Colonic mucosa (tissue), 4 donors: ENCODE measurements around the gene CNRIP1. TPM values are rescaled to one million over a fixed set of nuclear protein-coding genes. Genes with fewer than 3 reads are reported as not detected.

Experiments
- DNase-seq: peaks from one replicate; pipeline ENCODE4 v3.0.0-alpha.2; 2020
- H3K27ac ChIP-seq: fragments of 200-600 bp; one replicate; pipeline ENCODE4 v1.8.0; 2021
- H3K27me3 ChIP-seq: fragments of 200-600 bp; one replicate; pipeline ENCODE4 v1.8.0; 2021
- H3K36me3 ChIP-seq: fragments of 200-600 bp; one replicate; pipeline ENCODE4 v1.8.0; 2021
- H3K4me1 ChIP-seq: fragments of 200-600 bp; one replicate; pipeline ENCODE4 v1.8.0; 2021; ENCODE audit warnings: mild to moderate bottlenecking
- H3K4me3 ChIP-seq: fragments of 200-600 bp; one replicate; pipeline ENCODE4 v1.8.0; 2021
- H3K9ac ChIP-seq, 2 donors: one replicate each; pipeline ENCODE4 v1.7.0; 2013; ENCODE audit warnings: control low read depth in 2 of 2, low read depth in 2 of 2, low read length in 2 of 2
- H3K9me3 ChIP-seq: fragments of 200-600 bp; one replicate; pipeline ENCODE4 v1.8.0; 2021
- intact Hi-C: fragments of 100-400 bp; cut with DNase I; formaldehyde crosslinking; loops from one replicate; pipeline ENCODE4 v1.14.1; 2022
- total RNA-seq, 2 donors: library from RNA; stranded (reverse); fragmentation: NEBNext Ultra II Directional in 1 of 2; extraction: Animal tissue kit (Norgen Biotek cat#: 25700) in 1 of 2; gene quantifications; one replicate each; pipeline ENCODE4 v1.2.1, GENCODE V29; 2021
- TF ChIP-seq, protein P1 (sequence below): fragments of 200-600 bp; IDR thresholded peaks from one replicate; pipeline ENCODE4 v1.8.0; 2022; ENCODE audit warnings: antibody characterized with exemption, mild to moderate bottlenecking
- donor health status: healthy.
- donor health status: DM: no; HTN: no; CAD: no.
- donor health status: DM: no; HTN: no; CAD: no.

Gene CNRIP1
- total RNA-seq, 2 donors from 2014 or later = 2.5 to 6.4 TPM

DNA sequence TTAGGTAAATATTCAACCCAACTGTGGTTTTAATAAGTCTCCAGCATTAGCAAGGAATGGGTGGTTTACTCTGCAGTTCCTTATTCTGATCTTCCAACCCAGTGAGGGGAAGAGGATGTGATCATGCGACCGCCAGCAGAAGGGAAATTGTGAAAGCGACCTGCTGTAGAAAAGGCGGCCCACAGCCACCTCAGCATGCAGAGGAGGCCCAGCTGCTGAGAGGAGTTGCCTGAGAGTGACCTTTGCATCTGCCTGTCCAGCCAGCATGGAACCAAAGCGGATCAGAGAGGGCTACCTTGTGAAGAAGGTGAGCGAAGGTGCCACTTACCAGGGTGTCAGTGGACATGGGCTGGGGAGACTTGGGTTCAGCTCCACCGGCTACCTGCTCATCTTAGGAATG, 45.3 kb upstream of the CNRIP1 start, which contains the start of gene PLEK:
Gene PLEK (plus strand): TSS at position 196 of the 400 bp plus-strand sequence. CDS start 70 bp downstream, at position 266.
- Histone ChIP-seq H3K9me3 (no peaks in the 10 kb centered on the region), H3K27ac (peak within 1 kb of the TSS; percentile 38), H3K36me3 (no peaks in the 10 kb centered on the region), H3K9ac (peak within 1 kb of the TSS; percentile 35 to 68), H3K4me1 (no peaks in the 10 kb centered on the region), H3K4me3 (peak within 1 kb of the TSS; percentile 22), H3K27me3 (no peaks in the 10 kb centered on the region)
- DNase-seq = peak; percentile 46
- TF ChIP-seq, protein P1, sequence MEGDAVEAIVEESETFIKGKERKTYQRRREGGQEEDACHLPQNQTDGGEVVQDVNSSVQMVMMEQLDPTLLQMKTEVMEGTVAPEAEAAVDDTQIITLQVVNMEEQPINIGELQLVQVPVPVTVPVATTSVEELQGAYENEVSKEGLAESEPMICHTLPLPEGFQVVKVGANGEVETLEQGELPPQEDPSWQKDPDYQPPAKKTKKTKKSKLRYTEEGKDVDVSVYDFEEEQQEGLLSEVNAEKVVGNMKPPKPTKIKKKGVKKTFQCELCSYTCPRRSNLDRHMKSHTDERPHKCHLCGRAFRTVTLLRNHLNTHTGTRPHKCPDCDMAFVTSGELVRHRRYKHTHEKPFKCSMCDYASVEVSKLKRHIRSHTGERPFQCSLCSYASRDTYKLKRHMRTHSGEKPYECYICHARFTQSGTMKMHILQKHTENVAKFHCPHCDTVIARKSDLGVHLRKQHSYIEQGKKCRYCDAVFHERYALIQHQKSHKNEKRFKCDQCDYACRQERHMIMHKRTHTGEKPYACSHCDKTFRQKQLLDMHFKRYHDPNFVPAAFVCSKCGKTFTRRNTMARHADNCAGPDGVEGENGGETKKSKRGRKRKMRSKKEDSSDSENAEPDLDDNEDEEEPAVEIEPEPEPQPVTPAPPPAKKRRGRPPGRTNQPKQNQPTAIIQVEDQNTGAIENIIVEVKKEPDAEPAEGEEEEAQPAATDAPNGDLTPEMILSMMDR = no peak
- intact Hi-C loops = loop anchor here (5.0 kb wide), 1 partner anchor 77 kb away; no protein-coding TSS in a partner anchor

DNA sequence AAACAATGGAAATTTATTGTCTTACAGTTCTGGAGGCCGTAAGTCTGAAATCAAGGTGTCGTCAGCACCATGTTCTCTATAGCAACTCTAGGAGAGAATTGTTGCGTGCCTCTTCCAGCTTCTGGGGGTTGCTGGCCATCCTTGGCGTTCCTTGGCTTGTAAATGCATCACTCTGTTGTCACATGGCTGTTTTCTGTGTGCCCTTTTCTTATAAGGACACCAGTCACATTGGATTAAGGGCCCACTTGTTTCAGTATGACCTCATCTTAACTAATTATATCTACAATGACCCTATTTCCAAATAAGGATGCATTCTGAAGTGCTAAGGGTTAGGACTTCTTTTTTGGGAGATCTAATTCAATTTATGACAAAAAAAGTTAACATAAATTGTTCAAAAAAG, 44.0 kb upstream of the CNRIP1 start:
- no peak for DNase-seq
- Histone ChIP-seq H3K36me3 (no peaks in the 10 kb centered on the region), H3K9ac (no peak overlapping the region), H3K27me3 (no peaks in the 10 kb centered on the region), H3K27ac (no peak overlapping the region), H3K4me3 (no peak overlapping the region), H3K4me1 (no peaks in the 10 kb centered on the region), H3K9me3 (no peaks in the 10 kb centered on the region)
- TF ChIP-seq, protein P1 = no peak
- intact Hi-C loops = no loop called here

DNA sequence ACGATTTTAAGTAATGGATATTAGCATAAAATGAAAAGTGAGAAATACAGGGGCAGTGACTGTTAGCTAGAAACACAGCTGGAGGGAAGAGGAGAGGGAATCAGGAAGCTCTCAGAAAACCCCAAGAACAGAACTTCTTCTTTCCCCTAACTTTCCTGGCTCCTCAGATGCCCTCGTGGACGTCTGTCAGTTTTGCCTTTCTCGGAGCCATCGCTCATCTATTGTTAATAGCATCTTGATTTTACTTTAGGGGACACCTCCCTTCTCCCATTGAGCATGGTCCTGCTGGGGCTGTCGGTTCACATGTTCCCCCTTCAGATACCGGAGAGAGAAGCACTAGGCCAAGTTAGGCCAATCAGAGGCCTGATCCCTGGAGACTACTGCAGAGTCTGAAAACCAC, 43.0 kb upstream of the CNRIP1 start:
- Histone ChIP-seq H3K4me1 (no peaks in the 10 kb centered on the region), H3K9ac (no peak overlapping the region), H3K27me3 (no peaks in the 10 kb centered on the region), H3K36me3 (no peaks in the 10 kb centered on the region), H3K9me3 (no peaks in the 10 kb centered on the region), H3K27ac (no peak overlapping the region), H3K4me3 (no peak overlapping the region)
- intact Hi-C loops = no loop called here
- no peak for DNase-seq
- TF ChIP-seq, protein P1 = no peak

DNA sequence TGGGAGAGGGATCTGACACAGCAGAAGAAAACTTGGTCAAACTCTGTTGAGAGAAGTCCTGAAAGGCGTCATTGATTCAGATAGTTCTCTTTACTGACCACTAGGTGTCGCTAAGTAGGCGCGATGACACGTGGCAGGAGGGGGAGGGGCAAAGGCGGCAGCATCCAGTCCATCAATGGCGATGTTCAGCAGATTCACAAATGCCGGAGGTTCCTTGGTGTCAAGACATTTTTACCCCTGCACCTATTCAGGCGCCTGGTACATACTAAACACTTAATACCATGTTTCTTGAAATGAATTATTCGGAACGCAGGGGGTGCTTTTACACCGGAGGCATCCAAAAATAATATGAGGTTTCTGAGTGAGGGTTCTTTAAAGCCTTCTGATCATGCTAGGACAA, 42.3 kb upstream of the CNRIP1 start:
- DNase-seq = peak; percentile 73
- Histone ChIP-seq H3K4me3 (no peak overlapping the region), H3K4me1 (no peaks in the 10 kb centered on the region), H3K36me3 (no peaks in the 10 kb centered on the region), H3K27ac (no peak overlapping the region), H3K27me3 (no peaks in the 10 kb centered on the region), H3K9ac (no peak overlapping the region), H3K9me3 (no peaks in the 10 kb centered on the region)
- TF ChIP-seq, protein P1 = peak; percentile 70
- intact Hi-C loops = no loop called here

DNA sequence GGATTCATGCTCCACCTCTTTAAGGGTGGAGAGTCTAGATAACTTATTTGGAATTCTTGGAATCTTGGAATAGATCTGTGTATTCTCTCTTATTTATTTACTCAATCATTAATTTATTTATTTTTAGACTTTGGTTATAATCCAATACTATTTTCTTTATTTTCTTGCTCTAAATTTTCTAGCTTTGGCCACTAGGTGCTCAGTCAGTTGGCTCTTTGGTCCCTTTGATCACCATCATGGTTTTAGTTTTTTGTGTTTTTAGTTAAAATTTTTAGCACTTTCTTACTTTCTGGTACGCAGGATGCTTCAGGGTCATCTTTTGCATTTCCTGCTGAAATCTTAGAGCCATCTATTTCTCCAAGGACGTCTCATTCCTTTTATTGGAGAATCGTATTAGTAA, 40.1 kb upstream of the CNRIP1 start:
- H3K27me3 ChIP-seq = no peaks in the 10 kb centered on the region
- H3K27ac ChIP-seq = no peak overlapping the region
- H3K4me1 ChIP-seq = no peaks in the 10 kb centered on the region
- no peak overlapping the region for H3K9ac ChIP-seq
- intact Hi-C loops = no loop called here
- no peaks in the 10 kb centered on the region for H3K36me3 ChIP-seq
- TF ChIP-seq, protein P1 = no peak
- H3K9me3 ChIP-seq = no peaks in the 10 kb centered on the region
- H3K4me3 ChIP-seq = no peak overlapping the region
- DNase-seq = no peak
